DOHH2 (cell line): ENCODE data around the gene TLE1.

Experiments used
- H3F3A ChIP-seq: fragments of 200-600 bp; sonication (generic), shearing (Covaris generic); 2 replicates; pipeline ENCODE4 v1.6.0; 2016; ENCODE audit warnings: antibody characterized with exemption, mild to moderate bottlenecking; ENCODE audit not compliant: control insufficient read depth, insufficient read depth
- H3K27ac ChIP-seq: fragments of 200-600 bp; sonication (generic); 2 replicates; pipeline ENCODE4 v1.5.1; 2014; ENCODE audit warnings: low read depth, mild to moderate bottlenecking, low read length, moderate library complexity
- H3K27me3 ChIP-seq: fragments of 200-600 bp; sonication (generic); 2 replicates; pipeline ENCODE4 v1.6.1; 2014; ENCODE audit warnings: mild to moderate bottlenecking, low read length, mixed read lengths; ENCODE audit not compliant: control insufficient read depth
- H3K36me3 ChIP-seq: fragments of 200-600 bp; sonication (generic); 2 replicates; pipeline ENCODE4 v1.6.1; 2014; ENCODE audit warnings: mild to moderate bottlenecking, low read length, moderate library complexity, mixed read lengths; ENCODE audit not compliant: control insufficient read depth
- H3K4me1 ChIP-seq: fragments of 200-600 bp; sonication (generic); 2 replicates; pipeline ENCODE4 v1.6.1; 2014; ENCODE audit warnings: mild to moderate bottlenecking, low read length, mixed read lengths; ENCODE audit not compliant: control insufficient read depth
- H3K4me2 ChIP-seq: fragments of 200-600 bp; sonication (generic); 2 replicates; pipeline ENCODE4 v1.6.0; 2014; ENCODE audit warnings: mild to moderate bottlenecking, low read length, moderate library complexity
- H3K4me3 ChIP-seq: fragments of 200-600 bp; sonication (generic); 2 replicates; pipeline ENCODE4 v1.5.1; 2014; ENCODE audit warnings: mild to moderate bottlenecking, low read length, mixed read lengths
- H3K79me2 ChIP-seq: fragments of 200-600 bp; sonication (generic); 2 replicates; pipeline ENCODE4 v1.6.1; 2014; ENCODE audit warnings: mild to moderate bottlenecking, low read length, mixed read lengths; ENCODE audit not compliant: control insufficient read depth
- H3K9me2 ChIP-seq: fragments of 200-600 bp; sonication (generic); replicated peaks from 2 replicates; pipeline ENCODE4 v1.6.1; 2014; ENCODE audit warnings: mild to moderate bottlenecking, low read length, mixed read lengths; ENCODE audit not compliant: control insufficient read depth
- H3K9me3 ChIP-seq: fragments of 200-600 bp; sonication (generic); 2 replicates; pipeline ENCODE4 v1.6.1; 2014; ENCODE audit warnings: antibody characterized with exemption, low read length, mixed read lengths; ENCODE audit not compliant: control insufficient read depth, insufficient read depth
- H4K20me1 ChIP-seq: fragments of 200-600 bp; sonication (generic); 2 replicates; pipeline ENCODE4 v1.6.0; 2014; ENCODE audit warnings: low read depth, mild to moderate bottlenecking, antibody characterized with exemption, low read length, moderate library complexity; ENCODE audit not compliant: control insufficient read depth, insufficient read depth
- EZH2phosphoT487 ChIP-seq: fragments of 200-600 bp; sonication (generic); IDR thresholded peaks from 2 replicates; pipeline ENCODE4 v1.6.1; 2017; ENCODE audit warnings: borderline replicate concordance, mild to moderate bottlenecking, antibody characterized with exemption, low read length, moderate library complexity, mixed read lengths
- TF ChIP-seq, protein P1 (sequence below): fragments of 200-600 bp; sonication (generic); IDR thresholded peaks from one replicate; pipeline ENCODE4 v1.5.1; 2014; ENCODE audit warnings: antibody characterized with exemption, mild to moderate bottlenecking, low read depth, low read length; ENCODE audit not compliant: poor library complexity, severe bottlenecking

The TLE1 gene

GRCh38 chr9:81719972-81720371 lies 30.6 kb upstream of the TLE1 start:
- TF ChIP-seq, protein P1, sequence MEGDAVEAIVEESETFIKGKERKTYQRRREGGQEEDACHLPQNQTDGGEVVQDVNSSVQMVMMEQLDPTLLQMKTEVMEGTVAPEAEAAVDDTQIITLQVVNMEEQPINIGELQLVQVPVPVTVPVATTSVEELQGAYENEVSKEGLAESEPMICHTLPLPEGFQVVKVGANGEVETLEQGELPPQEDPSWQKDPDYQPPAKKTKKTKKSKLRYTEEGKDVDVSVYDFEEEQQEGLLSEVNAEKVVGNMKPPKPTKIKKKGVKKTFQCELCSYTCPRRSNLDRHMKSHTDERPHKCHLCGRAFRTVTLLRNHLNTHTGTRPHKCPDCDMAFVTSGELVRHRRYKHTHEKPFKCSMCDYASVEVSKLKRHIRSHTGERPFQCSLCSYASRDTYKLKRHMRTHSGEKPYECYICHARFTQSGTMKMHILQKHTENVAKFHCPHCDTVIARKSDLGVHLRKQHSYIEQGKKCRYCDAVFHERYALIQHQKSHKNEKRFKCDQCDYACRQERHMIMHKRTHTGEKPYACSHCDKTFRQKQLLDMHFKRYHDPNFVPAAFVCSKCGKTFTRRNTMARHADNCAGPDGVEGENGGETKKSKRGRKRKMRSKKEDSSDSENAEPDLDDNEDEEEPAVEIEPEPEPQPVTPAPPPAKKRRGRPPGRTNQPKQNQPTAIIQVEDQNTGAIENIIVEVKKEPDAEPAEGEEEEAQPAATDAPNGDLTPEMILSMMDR: no peak
- TF ChIP-seq EZH2phosphoT487: no peak
- Histone ChIP-seq H3F3A (no peaks in the 10 kb centered on the region), H3K9me2 (no peaks in the 10 kb centered on the region), H3K27ac (no peak overlapping the region), H3K4me2 (no peak overlapping the region), H3K27me3 (no peaks in the 10 kb centered on the region), H3K79me2 (no peaks in the 10 kb centered on the region), H3K9me3 (no peaks in the 10 kb centered on the region), H3K4me1 (no peaks in the 10 kb centered on the region), H3K36me3 (no peaks in the 10 kb centered on the region), H4K20me1 (no peaks in the 10 kb centered on the region), H3K4me3 (no peak overlapping the region)

DNA sequence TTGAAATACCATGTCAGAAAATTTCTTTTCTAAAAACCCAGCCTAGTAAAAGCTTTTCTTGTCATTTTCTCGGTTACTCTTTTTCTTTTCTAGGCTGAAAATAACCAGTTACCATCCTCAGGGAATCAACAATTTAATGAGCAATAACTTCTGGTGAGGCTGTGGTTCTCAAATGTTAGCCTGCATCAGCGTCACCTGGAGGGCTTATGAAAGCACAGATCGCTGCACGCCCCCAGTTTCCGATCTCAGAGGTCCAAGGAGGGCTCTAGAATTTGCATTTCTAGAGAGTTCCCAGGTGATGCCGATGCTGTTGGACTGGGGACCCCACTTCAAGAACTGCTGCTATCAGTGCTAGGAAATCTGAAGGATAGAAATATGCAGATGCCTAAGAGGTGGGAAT lies 28.9 kb upstream of the TLE1 start:
- Histone ChIP-seq H3K9me2 (no peaks in the 10 kb centered on the region), H3K27me3 (no peaks in the 10 kb centered on the region), H3K36me3 (no peaks in the 10 kb centered on the region), H3F3A (no peaks in the 10 kb centered on the region), H3K79me2 (no peaks in the 10 kb centered on the region), H4K20me1 (no peaks in the 10 kb centered on the region), H3K4me3 (no peak overlapping the region), H3K4me1 (no peaks in the 10 kb centered on the region), H3K9me3 (no peaks in the 10 kb centered on the region), H3K27ac (no peak overlapping the region), H3K4me2 (no peak overlapping the region)
- no peak for TF ChIP-seq EZH2phosphoT487
- TF ChIP-seq, protein P1: no peak

- no peaks in the 10 kb centered on the region for H3K9me2 ChIP-seq
- no peaks in the 10 kb centered on the region for H3K79me2 ChIP-seq
- TF ChIP-seq, protein P1: no peak
- no peak for TF ChIP-seq EZH2phosphoT487
- H3K4me1 ChIP-seq: no peaks in the 10 kb centered on the region
- H3F3A ChIP-seq: no peaks in the 10 kb centered on the region
- no peak overlapping the region for H3K4me3 ChIP-seq
- H3K36me3 ChIP-seq: no peaks in the 10 kb centered on the region
- H3K27me3 ChIP-seq: no peaks in the 10 kb centered on the region
- no peak overlapping the region for H3K4me2 ChIP-seq
- H3K27ac ChIP-seq: no peak overlapping the region
- H3K9me3 ChIP-seq: no peaks in the 10 kb centered on the region
- H4K20me1 ChIP-seq: no peaks in the 10 kb centered on the region
These were observed 28.4 kb upstream of the TLE1 start for GRCh38 chr9:81717747-81718077.
